ELF-1 (cell line): ENCODE data around the gene PLPP4.
A peak's percentile ranks its signal among the peaks of the same experiment; 100 is the strongest.

Experiments
- DNase-seq: peaks from one replicate; pipeline ENCODE4 v3.0.0-alpha.2; 2016; ENCODE audit warnings: low read depth, low spot score

The PLPP4 gene

GRCh38 chr10:120575411-120575810 lies 118.4 kb downstream of the PLPP4 start:
- DNase-seq, result no peak

GRCh38 chr10:120578134-120578533 lies 121.1 kb downstream of the PLPP4 start:
- DNase-seq, result no peak

- DNase-seq, result no peak
Observed at GRCh38 chr10:120578890-120579289, 121.9 kb downstream of the PLPP4 start.

- DNase-seq, result peak; percentile 64
Observed at GRCh38 chr10:120580918-120581895, 124.2 kb downstream of the PLPP4 start.

GRCh38 chr10:120582753-120583152 lies 125.7 kb downstream of the PLPP4 start:
- DNase-seq, result no peak

GRCh38 chr10:120583424-120584108 lies 126.5 kb downstream of the PLPP4 start:
- DNase-seq, result no peak

GRCh38 chr10:120584786-120585185 lies 127.8 kb downstream of the PLPP4 start:
- no peak for DNase-seq

GRCh38 chr10:120586471-120586872 lies 129.4 kb downstream of the PLPP4 start:
- DNase-seq, result no peak

- no peak for DNase-seq
Observed at GRCh38 chr10:120587061-120587460, 130.0 kb downstream of the PLPP4 start.

GRCh38 chr10:120588311-120588710 lies 131.3 kb downstream of the PLPP4 start:
- DNase-seq, result no peak

- no peak for DNase-seq
Observed at GRCh38 chr10:120593693-120594092, 136.7 kb downstream of the PLPP4 start.

- DNase-seq, result no peak
Observed at GRCh38 chr10:120597902-120598301, 140.9 kb downstream of the PLPP4 start.

GRCh38 chr10:120598386-120598785 lies 141.4 kb downstream of the PLPP4 start:
- DNase-seq, result peak; percentile 51

- no peak for DNase-seq
Observed at GRCh38 chr10:120599200-120599724, 142.2 kb downstream of the PLPP4 start.

- peak; percentile 69 for DNase-seq
Observed at GRCh38 chr10:120600871-120601649, 144.0 kb downstream of the PLPP4 start.

GRCh38 chr10:120601999-120602398 lies 145.0 kb downstream of the PLPP4 start:
- no peak for DNase-seq

- DNase-seq, result no peak
Observed at GRCh38 chr10:120605410-120605809, 148.4 kb downstream of the PLPP4 start.

GRCh38 chr10:120606051-120606764 lies 149.2 kb downstream of the PLPP4 start:
- DNase-seq, result no peak

- no peak for DNase-seq
Observed at GRCh38 chr10:120607016-120607709, 150.1 kb downstream of the PLPP4 start.
